Neutrophil (primary cell): ENCODE data around the gene CDK6.
"Not testable (repeated sequence)": the region's sequence is repeated elsewhere in the genome, so short reads cannot be mapped to it uniquely, and the experiment has no call there.

Experiments used
- H3K27ac ChIP-seq: fragments of 200-600 bp; sonication (generic); 2 replicates; pipeline ENCODE4 v1.5.1; 2016; ENCODE audit warnings: mild to moderate bottlenecking, moderate library complexity
- H3K27me3 ChIP-seq: fragments of 200-600 bp; sonication (generic); 2 replicates; pipeline ENCODE4 v1.6.0; 2016; ENCODE audit warnings: mild to moderate bottlenecking
- H3K36me3 ChIP-seq: fragments of 200-600 bp; sonication (generic); 2 replicates; pipeline ENCODE4 v1.5.1; 2017
- H3K4me1 ChIP-seq, 2 experiments: fragments of 200-600 bp in 1 of 2; sonication (generic) in 1 of 2; 1 replicate in 1 of 2; 2 replicates in 1 of 2; pipeline versions ENCODE4 v1.5.1 to v1.6.1; 2013 to 2016; ENCODE audit warnings: low read depth in 1 of 2, low read length in 1 of 2, mild to moderate bottlenecking in 1 of 2, moderate library complexity in 1 of 2; ENCODE audit not compliant: control insufficient read depth in 1 of 2, insufficient read depth in 1 of 2
- H3K4me3 ChIP-seq, 2 experiments: fragments of 200-600 bp in 1 of 2; sonication (generic) in 1 of 2; 1 replicate in 1 of 2; 2 replicates in 1 of 2; pipeline ENCODE4 v1.5.1; 2013 to 2016; ENCODE audit warnings: low read depth in 1 of 2, low read length in 1 of 2, mild to moderate bottlenecking in 1 of 2, moderate library complexity in 1 of 2
- H3K9me3 ChIP-seq: fragments of 200-600 bp; sonication (generic); 2 replicates; pipeline ENCODE4 v1.5.1; 2016
- TF ChIP-seq, protein P1 (sequence below): fragments of 200-600 bp; sonication (generic); IDR thresholded peaks from 2 replicates; pipeline ENCODE4 v1.5.1; 2016; ENCODE audit warnings: antibody characterized with exemption

The CDK6 gene

DNA sequence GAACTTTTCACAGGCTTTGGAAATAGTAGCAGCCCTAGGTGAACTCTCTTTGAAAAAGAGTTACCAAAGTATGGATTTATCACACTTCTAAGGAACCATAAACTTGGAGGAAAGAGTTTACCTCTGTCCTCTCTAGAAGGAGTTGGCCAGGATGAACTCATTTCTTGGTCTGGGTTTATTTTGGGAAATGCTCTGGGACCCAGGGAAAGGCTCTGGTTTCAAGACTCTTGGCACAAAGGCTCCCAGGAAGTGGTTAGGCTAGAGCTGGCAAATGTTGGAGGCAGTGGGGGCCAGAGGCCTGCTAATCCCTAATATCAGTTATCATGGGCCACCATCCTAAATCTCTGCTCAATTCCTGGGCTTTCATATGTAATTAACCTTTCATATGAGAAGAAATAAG, 36.3 kb upstream of the CDK6 start:
- no peaks in the 10 kb centered on the region for H3K36me3 ChIP-seq
- TF ChIP-seq, protein P1, sequence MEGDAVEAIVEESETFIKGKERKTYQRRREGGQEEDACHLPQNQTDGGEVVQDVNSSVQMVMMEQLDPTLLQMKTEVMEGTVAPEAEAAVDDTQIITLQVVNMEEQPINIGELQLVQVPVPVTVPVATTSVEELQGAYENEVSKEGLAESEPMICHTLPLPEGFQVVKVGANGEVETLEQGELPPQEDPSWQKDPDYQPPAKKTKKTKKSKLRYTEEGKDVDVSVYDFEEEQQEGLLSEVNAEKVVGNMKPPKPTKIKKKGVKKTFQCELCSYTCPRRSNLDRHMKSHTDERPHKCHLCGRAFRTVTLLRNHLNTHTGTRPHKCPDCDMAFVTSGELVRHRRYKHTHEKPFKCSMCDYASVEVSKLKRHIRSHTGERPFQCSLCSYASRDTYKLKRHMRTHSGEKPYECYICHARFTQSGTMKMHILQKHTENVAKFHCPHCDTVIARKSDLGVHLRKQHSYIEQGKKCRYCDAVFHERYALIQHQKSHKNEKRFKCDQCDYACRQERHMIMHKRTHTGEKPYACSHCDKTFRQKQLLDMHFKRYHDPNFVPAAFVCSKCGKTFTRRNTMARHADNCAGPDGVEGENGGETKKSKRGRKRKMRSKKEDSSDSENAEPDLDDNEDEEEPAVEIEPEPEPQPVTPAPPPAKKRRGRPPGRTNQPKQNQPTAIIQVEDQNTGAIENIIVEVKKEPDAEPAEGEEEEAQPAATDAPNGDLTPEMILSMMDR: no peak

GRCh38 chr7:92868683-92869293, 32.4 kb upstream of the CDK6 start:
- H3K9me3 ChIP-seq: peaks cover 6% of the 10 kb centered on the region
- no peak overlapping the region for H3K27ac ChIP-seq
- H3K4me3 ChIP-seq: no peak overlapping the region
- no peaks in the 10 kb centered on the region for H3K4me1 ChIP-seq
- TF ChIP-seq, protein P1: no peak
- H3K27me3 ChIP-seq: no peaks in the 10 kb centered on the region
- H3K36me3 ChIP-seq: no peaks in the 10 kb centered on the region

More for the DNA sequence above, 36.3 kb upstream of the CDK6 start:
- Histone ChIP-seq H3K9me3 (peaks cover 6% of the 10 kb centered on the region), H3K4me3 (no peak overlapping the region), H3K27me3 (no peaks in the 10 kb centered on the region), H3K4me1 (no peaks in the 10 kb centered on the region), H3K27ac (no peak overlapping the region)

DNA sequence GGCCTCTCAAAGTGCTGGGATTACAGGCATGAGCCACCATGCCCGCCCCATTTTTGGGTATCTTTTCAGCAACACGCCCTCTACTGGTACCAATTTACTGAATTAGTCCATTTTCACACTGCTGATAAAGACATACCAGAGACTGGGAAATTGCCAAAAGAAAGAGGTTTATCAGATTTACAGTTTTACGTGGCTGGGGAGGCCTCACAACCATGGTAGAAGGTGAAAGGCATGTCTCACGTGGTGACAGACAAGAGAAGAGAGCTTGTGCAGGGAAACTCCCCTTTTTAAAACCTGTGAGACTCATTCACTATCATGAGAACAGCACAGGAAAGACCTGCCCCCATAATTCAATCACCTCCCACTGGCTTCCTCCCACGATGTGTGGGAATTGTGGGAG, 27.8 kb upstream of the CDK6 start:
- not testable (repeated sequence) for H3K9me3 ChIP-seq, H3K4me1 ChIP-seq

DNA sequence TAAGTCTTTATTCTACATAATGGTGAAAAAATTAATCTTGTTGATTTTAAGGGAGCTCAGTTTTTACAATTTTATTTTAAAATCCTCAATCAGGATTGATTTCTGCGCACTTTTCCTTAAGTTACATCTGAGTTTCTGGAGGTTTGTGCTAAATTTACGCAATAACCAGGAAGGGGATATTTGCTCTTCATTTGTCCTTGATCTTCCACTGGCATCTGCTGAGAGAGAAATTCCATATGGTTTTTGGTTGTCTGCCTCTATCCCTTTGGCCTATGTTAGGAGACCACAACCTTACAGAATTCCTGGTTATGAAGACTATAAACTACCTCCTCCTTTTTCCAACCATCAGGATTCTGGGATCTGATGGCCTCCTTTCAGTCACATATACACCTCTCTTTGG, 20.1 kb upstream of the CDK6 start:
- no peaks in the 10 kb centered on the region for H3K9me3 ChIP-seq
- H3K4me1 ChIP-seq: peaks cover 0 to 5% of the 10 kb centered on the region in 2 experiments
- no peak overlapping the region for H3K4me3 ChIP-seq
- no peak overlapping the region for H3K27ac ChIP-seq
- TF ChIP-seq, protein P1: no peak
- H3K36me3 ChIP-seq: no peaks in the 10 kb centered on the region
- no peaks in the 10 kb centered on the region for H3K27me3 ChIP-seq

More for the DNA sequence above, 27.8 kb upstream of the CDK6 start:
- H3K27me3 ChIP-seq, H3K4me3 ChIP-seq, H3K36me3 ChIP-seq, H3K27ac ChIP-seq: not testable (repeated sequence)

DNA sequence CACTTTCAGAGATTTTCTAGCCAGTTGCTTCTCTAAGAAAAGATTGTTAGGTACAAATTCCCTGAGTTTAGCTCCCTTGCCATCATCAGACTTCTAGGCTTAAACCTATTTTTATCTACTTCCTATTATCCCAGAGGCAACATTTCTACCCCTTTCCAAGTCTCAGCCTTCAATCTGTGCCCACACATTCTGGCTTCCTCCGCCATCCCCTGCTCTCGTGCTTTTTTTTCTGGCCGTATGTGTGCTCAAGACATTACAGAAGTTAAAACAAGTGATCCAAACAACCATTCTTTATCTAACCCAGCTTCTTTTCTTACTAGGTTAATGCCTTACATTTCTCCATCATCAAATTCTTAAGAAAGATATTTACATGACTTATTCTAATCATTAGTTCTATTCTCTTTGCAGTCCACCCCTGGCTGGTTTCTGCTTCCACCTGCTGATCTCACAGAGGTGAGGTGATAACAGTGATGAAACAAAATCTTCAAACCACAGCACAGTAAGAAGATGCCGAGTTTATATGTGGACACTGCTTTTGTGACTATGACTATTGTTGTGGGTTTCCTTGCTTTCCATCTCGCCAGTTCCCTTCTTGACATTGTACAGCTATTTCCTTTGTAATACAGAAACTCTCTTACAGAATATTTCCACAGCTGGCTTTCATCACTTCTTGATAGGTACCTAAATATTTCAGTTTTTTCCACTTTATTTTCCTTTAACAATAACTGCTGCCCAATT, 18.3 kb upstream of the CDK6 start:
- no peak overlapping the region for H3K4me3 ChIP-seq
- peaks cover 0 to 5% of the 10 kb centered on the region in 2 experiments for H3K4me1 ChIP-seq
- TF ChIP-seq, protein P1: no peak
- no peak overlapping the region for H3K27ac ChIP-seq
- no peaks in the 10 kb centered on the region for H3K27me3 ChIP-seq
- H3K36me3 ChIP-seq: no peaks in the 10 kb centered on the region
- H3K9me3 ChIP-seq: no peaks in the 10 kb centered on the region

GRCh38 chr7:92851732-92852131, 15.4 kb upstream of the CDK6 start:
- Histone ChIP-seq H3K27me3 (no peaks in the 10 kb centered on the region), H3K36me3 (no peaks in the 10 kb centered on the region), H3K4me3 (no peak overlapping the region), H3K4me1 (peaks cover 0 to 5% of the 10 kb centered on the region in 2 experiments), H3K9me3 (no peaks in the 10 kb centered on the region), H3K27ac (no peak overlapping the region)
- TF ChIP-seq, protein P1: no peak
